Measurements from ENCODE around the gene UCP2. TPM values are rescaled to one million over a fixed set of nuclear protein-coding genes. Genes with fewer than 3 reads are reported as not detected.

The UCP2 gene
- total and polyA plus RNA-seq, 9 of the 15 experiments (the other 6 are each of a cell fraction or from before 2014, with no cell fraction given): 19.2 to 216 (median 87.9) TPM

DNA sequence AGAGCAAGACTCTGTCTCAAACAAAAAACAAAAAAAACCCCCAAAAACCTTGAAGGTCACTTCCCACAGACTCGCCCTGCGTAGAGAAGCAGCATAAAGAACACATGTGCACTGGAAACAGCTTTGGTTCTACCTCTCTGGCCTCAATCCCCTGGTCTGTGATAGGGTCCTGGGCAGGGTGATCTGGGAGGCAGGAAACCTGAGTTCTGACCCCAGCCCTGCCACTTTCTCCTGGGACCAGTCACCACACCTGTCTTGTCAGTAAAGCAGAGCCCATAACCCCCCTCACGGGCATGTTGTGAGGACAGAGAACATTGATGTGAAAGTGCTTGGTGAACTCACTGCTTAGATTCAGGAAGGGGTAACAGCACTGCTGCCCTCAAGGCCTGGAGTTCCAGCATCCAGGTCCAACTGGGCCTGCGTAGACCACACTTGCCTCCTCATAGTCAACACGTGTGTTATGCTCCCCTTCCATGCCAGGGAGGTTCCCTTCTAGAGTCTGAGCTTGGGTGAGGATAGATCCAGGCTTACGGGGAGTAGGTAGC, 11.4 kb downstream of the UCP2 start (continued):
- TF ChIP-seq ADNP (tag; IDR thresholded peaks at IDR 0.05) (no peak), OTX1 (CRISPR knock-in tag; IDR thresholded peaks at IDR 0.05) (0 out of 2 replicates have a peak, but pooled peaks have one; percentile 22), MYC (IDR thresholded peaks at IDR 0.05; ENCODE audit: low read depth, low read length) (no peak), MYC (CRISPR knock-in tag; IDR thresholded peaks at IDR 0.05; ENCODE audit: borderline replicate concordance, low read depth) (no peak), ZBTB7A (IDR thresholded peaks at IDR 0.05; ENCODE audit: borderline replicate concordance, control insufficient read depth, low read depth, low read length) (no peak), POLR2AphosphoS2 (IDR thresholded peaks at IDR 0.05; ENCODE audit: low read length) (peak; percentile 72; the same call in 1 of the 2 replicates), ZFP1 (CRISPR knock-in tag; IDR thresholded peaks at IDR 0.05) (no peak), MTA1 (IDR thresholded peaks at IDR 0.05; ENCODE audit: borderline replicate concordance) (no peak), NUFIP1 (IDR thresholded peaks at IDR 0.05; ENCODE audit: partially characterized antibody) (no peak), POLR2AphosphoS5 (IDR thresholded peaks at IDR 0.05; ENCODE audit: control insufficient read depth, insufficient read depth, low read depth, low read length) (peak; percentile 37; the same call in 1 of the 2 replicates), RBFOX2 (IDR thresholded peaks at IDR 0.05; ENCODE audit: low read depth, low read length) (0 out of 2 replicates have a peak, but pooled peaks have one; percentile 13)
- TF ChIP-seq, protein P1, sequence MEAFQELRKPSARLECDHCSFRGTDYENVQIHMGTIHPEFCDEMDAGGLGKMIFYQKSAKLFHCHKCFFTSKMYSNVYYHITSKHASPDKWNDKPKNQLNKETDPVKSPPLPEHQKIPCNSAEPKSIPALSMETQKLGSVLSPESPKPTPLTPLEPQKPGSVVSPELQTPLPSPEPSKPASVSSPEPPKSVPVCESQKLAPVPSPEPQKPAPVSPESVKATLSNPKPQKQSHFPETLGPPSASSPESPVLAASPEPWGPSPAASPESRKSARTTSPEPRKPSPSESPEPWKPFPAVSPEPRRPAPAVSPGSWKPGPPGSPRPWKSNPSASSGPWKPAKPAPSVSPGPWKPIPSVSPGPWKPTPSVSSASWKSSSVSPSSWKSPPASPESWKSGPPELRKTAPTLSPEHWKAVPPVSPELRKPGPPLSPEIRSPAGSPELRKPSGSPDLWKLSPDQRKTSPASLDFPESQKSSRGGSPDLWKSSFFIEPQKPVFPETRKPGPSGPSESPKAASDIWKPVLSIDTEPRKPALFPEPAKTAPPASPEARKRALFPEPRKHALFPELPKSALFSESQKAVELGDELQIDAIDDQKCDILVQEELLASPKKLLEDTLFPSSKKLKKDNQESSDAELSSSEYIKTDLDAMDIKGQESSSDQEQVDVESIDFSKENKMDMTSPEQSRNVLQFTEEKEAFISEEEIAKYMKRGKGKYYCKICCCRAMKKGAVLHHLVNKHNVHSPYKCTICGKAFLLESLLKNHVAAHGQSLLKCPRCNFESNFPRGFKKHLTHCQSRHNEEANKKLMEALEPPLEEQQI (IDR thresholded peaks at IDR 0.05): no peak

Data from K562 (cell line).